H1 (cell line): Measurements from ENCODE around the gene ELL2. TPM values are rescaled to one million over a fixed set of nuclear protein-coding genes. Genes with fewer than 3 reads are reported as not detected.

Source experiments
- CTCF ChIA-PET: fragments of 300-600 bp; sonication (Branson Sonifier 250); formaldehyde crosslinking; loops from one replicate; lab custom pipeline; 2021; ENCODE audit not compliant: partially characterized antibody; lab: Charles Lee
- POLR2A ChIA-PET: fragments of 300-600 bp; sonication (Branson Sonifier 250); formaldehyde crosslinking; loops from one replicate; lab custom pipeline; 2021; ENCODE audit warnings: inconsistent platforms; ENCODE audit not compliant: partially characterized antibody; lab: Charles Lee
- DNase-seq, 2 experiments: peaks; one replicate each; pipeline versions ENCODE4 v3.0.0 to v3.0.0-alpha.2; 2010 to 2022; ENCODE audit warnings: low spot score in 2 of 2, low read depth in 1 of 2, mixed read lengths in 1 of 2
- FAIRE-seq: peaks from 2 replicates; lab custom pipeline; 2011; peaks lifted over from hg19 to GRCh38; lab: Jason Lieb, UNC
- H2AFZ ChIP-seq: 2 replicates; pipeline ENCODE4 v1.8.1; 2012; ENCODE audit warnings: low read length, inconsistent platforms
- H2AK5ac ChIP-seq: 2 replicates; pipeline ENCODE4 v1.6.1; 2013; ENCODE audit warnings: low read depth, low read length
- H2BK120ac ChIP-seq: replicated peaks from 2 replicates; pipeline ENCODE3; 2013; ENCODE audit warnings: low read depth, low read length, inconsistent platforms
- H2BK12ac ChIP-seq: 2 replicates; pipeline ENCODE4 v1.6.1; 2013; ENCODE audit warnings: low read depth, low read length
- H2BK15ac ChIP-seq: 2 replicates; pipeline ENCODE4 v1.6.1; 2013; ENCODE audit warnings: low read length
- H2BK20ac ChIP-seq: 2 replicates; pipeline ENCODE4 v1.6.1; 2013; ENCODE audit warnings: low read length
- H2BK5ac ChIP-seq: 2 replicates; pipeline ENCODE4 v1.6.1; 2013; ENCODE audit warnings: low read depth, low read length
- H3K14ac ChIP-seq: 2 replicates; pipeline ENCODE4 v1.6.1; 2013; ENCODE audit warnings: inconsistent platforms; ENCODE audit not compliant: insufficient read length
- H3K18ac ChIP-seq: 2 replicates; pipeline ENCODE4 v1.6.1; 2013; ENCODE audit warnings: low read length; ENCODE audit errors: extremely low read depth
- H3K23ac ChIP-seq: 2 replicates; pipeline ENCODE4 v1.6.1; 2013; ENCODE audit warnings: inconsistent platforms; ENCODE audit not compliant: insufficient read length
- H3K23me2 ChIP-seq: 2 replicates; pipeline ENCODE4 v1.6.1; 2013; ENCODE audit warnings: low read depth, low read length
- H3K27ac ChIP-seq: 2 replicates; pipeline ENCODE4 v1.6.1; 2011; ENCODE audit warnings: low read depth, low read length, inconsistent platforms
- H3K27me3 ChIP-seq, 4 experiments: replicated peaks in 1 of 4; 1 replicate in 1 of 4; 2 replicates in 3 of 4; pipeline versions ENCODE4 v1.6.1 to v1.8.1; 2011 to 2013; ENCODE audit warnings: low read length in 3 of 4, mild to moderate bottlenecking in 3 of 4, inconsistent platforms in 2 of 4, mixed read lengths in 2 of 4, moderate library complexity in 1 of 4; ENCODE audit not compliant: control insufficient read depth in 3 of 4, insufficient read depth in 3 of 4; ENCODE audit errors: extremely low read depth in 1 of 4
- H3K36me3 ChIP-seq, 4 experiments: 2 replicates each; pipeline versions ENCODE4 v1.6.1 to v1.8.1; 2011 to 2013; ENCODE audit warnings: mild to moderate bottlenecking in 4 of 4, low read length in 3 of 4, moderate library complexity in 2 of 4, control low read depth in 1 of 4, inconsistent platforms in 1 of 4; ENCODE audit not compliant: insufficient read depth in 4 of 4, control insufficient read depth in 2 of 4
- H3K4ac ChIP-seq: replicated peaks from 2 replicates; pipeline ENCODE3; 2013; ENCODE audit warnings: low read length, low read depth, mixed read lengths, inconsistent platforms; ENCODE audit not compliant: insufficient read length
- H3K4me1 ChIP-seq, 4 experiments: replicated peaks in 1 of 4; 1 replicate in 1 of 4; 2 replicates in 3 of 4; pipeline versions ENCODE4 v1.6.1 to v1.8.1; 2011 to 2013; ENCODE audit warnings: low read length in 3 of 4, inconsistent platforms in 2 of 4, mixed read lengths in 1 of 4; ENCODE audit not compliant: insufficient read depth in 4 of 4, control insufficient read depth in 3 of 4
- H3K4me2 ChIP-seq, 2 experiments: 2 replicates each; pipeline versions ENCODE4 v1.6.1 to v1.8.1; 2011 to 2013; ENCODE audit warnings: low read depth in 2 of 2, low read length in 2 of 2, control low read depth in 1 of 2, inconsistent platforms in 1 of 2, mild to moderate bottlenecking in 1 of 2; ENCODE audit not compliant: insufficient read depth in 1 of 2
- H3K4me3 ChIP-seq, 4 experiments: fragments of 200-600, 300-600 bp in 1 of 4; sonication (generic), shearing (Covaris generic), sonication (Bioruptor Twin) in 1 of 4; 2 replicates each; pipeline versions ENCODE4 v1.5.1 to v1.8.1; 2011 to 2016; ENCODE audit warnings: low read length in 4 of 4, low read depth in 3 of 4, control low read depth in 2 of 4, inconsistent platforms in 2 of 4, mild to moderate bottlenecking in 2 of 4, mixed read lengths in 1 of 4, moderate library complexity in 1 of 4; ENCODE audit not compliant: insufficient read depth in 2 of 4; ENCODE audit errors: extremely low read depth in 1 of 4
- H3K56ac ChIP-seq: replicated peaks from 2 replicates; pipeline ENCODE3; 2013; ENCODE audit warnings: low read depth, mild to moderate bottlenecking, mixed read lengths, low read length, inconsistent platforms; ENCODE audit not compliant: insufficient read length
- H3K79me1 ChIP-seq: 2 replicates; pipeline ENCODE4 v1.6.1; 2013; ENCODE audit warnings: low read depth, low read length, control low read depth
- H3K79me2 ChIP-seq, 2 experiments: 2 replicates each; pipeline versions ENCODE4 v1.6.1 to v1.8.1; 2012 to 2013; ENCODE audit warnings: low read length in 2 of 2, mild to moderate bottlenecking in 2 of 2, inconsistent platforms in 1 of 2; ENCODE audit not compliant: insufficient read depth in 2 of 2, control insufficient read depth in 1 of 2
- H3K9ac ChIP-seq, 4 experiments: replicated peaks in 1 of 4; 1 replicate in 1 of 4; 2 replicates in 3 of 4; pipeline versions ENCODE4 v1.6.1 to v1.8.1; 2011 to 2013; ENCODE audit warnings: low read depth in 3 of 4, low read length in 3 of 4, control low read depth in 2 of 4, mild to moderate bottlenecking in 2 of 4, moderate library complexity in 2 of 4, inconsistent platforms in 1 of 4; ENCODE audit errors: extremely low read depth in 1 of 4
- H3K9me3 ChIP-seq, 2 experiments: 2 replicates each; pipeline versions ENCODE4 v1.6.1 to v1.8.1; 2012 to 2013; ENCODE audit warnings: mild to moderate bottlenecking in 2 of 2, moderate library complexity in 2 of 2, control low read depth in 1 of 2, inconsistent platforms in 1 of 2, low read depth in 1 of 2, low read length in 1 of 2, mixed read lengths in 1 of 2; ENCODE audit not compliant: insufficient read depth in 2 of 2
- H4K20me1 ChIP-seq, 2 experiments: replicated peaks in 1 of 2; 2 replicates each; pipeline versions ENCODE3 to v1.8.1; 2011 to 2013; ENCODE audit warnings: inconsistent platforms in 2 of 2, low read length in 2 of 2, mild to moderate bottlenecking in 1 of 2; ENCODE audit not compliant: insufficient read depth in 2 of 2, control insufficient read depth in 1 of 2
- H4K5ac ChIP-seq: 2 replicates; pipeline ENCODE4 v1.6.1; 2013; ENCODE audit warnings: low read length, low read depth, mixed read lengths, inconsistent platforms; ENCODE audit not compliant: insufficient read length
- H4K8ac ChIP-seq: 2 replicates; pipeline ENCODE4 v1.8.0; 2013; ENCODE audit warnings: mild to moderate bottlenecking, moderate library complexity, low read length, inconsistent platforms; ENCODE audit not compliant: insufficient read depth; ENCODE audit errors: extremely low read depth
- H4K91ac ChIP-seq: replicated peaks from 2 replicates; pipeline ENCODE3; 2013; ENCODE audit warnings: low read length, mixed read lengths, inconsistent platforms; ENCODE audit not compliant: insufficient read length
- KDM4A ChIP-seq: IDR thresholded peaks from one replicate; pipeline ENCODE4 v1.7.1; 2012; ENCODE audit warnings: low read depth, mild to moderate bottlenecking, moderate library complexity, low read length, inconsistent platforms; ENCODE audit not compliant: severe bottlenecking
- RAD21 ChIP-seq, 2 experiments: IDR thresholded peaks in 1 of 2; conservative IDR thresholded peaks in 1 of 2; 2 replicates each; pipeline ENCODE4 v1.6.1; 2011; ENCODE audit warnings: low read depth in 2 of 2, low read length in 2 of 2, improper control_type of control experiment in 1 of 2, inconsistent platforms in 1 of 2, mild to moderate bottlenecking in 1 of 2, moderate library complexity in 1 of 2
- RFX5 ChIP-seq: IDR thresholded peaks from 2 replicates; pipeline ENCODE4 v1.6.1; 2011; ENCODE audit warnings: low read depth, low read length, improper control_type of control experiment, borderline replicate concordance
- WGBS, 2 experiments: shearing (Covaris generic) in 1 of 2; methylation state at CpG; one replicate each; pipeline versions ENCODE4 v1.1.6 to v1.1.7; 2013 to 2015; ENCODE audit warnings: low lambda C conversion rate in 2 of 2, mixed read lengths in 2 of 2, inconsistent platforms in 1 of 2, low coverage in 1 of 2, missing lambda C conversion rate in 1 of 2; ENCODE audit not compliant: insufficient replicate concordance in 2 of 2, insufficient coverage in 1 of 2, insufficient read length in 1 of 2; ENCODE audit errors: extremely low coverage in 1 of 2, missing lambda C conversion rate in 1 of 2; 5-methylcytosine and 5-hydroxymethylcytosine counted together
- polyA plus RNA-seq, 7 experiments: library from polyadenylated mRNA; depleted of rRNA in 3 of 7; stranded (reverse) in 5 of 7; unstranded in 2 of 7; fragments of >200 nt in 5 of 7; fragments of 200-250 nt in 2 of 7; gene quantifications; 1 replicate in 5 of 7; 2 replicates in 1 of 7; 4 replicates in 1 of 7; pipeline versions ENCODE4 v1.2.1 to v1.2.3, GENCODE V29; 2011 to 2013; ENCODE audit warnings: missing spikeins in 2 of 7, mixed read lengths in 2 of 7
- total RNA-seq: library from RNA; stranded (reverse); fragmentation: NEBNext Ultra II Directional; extraction: Animal tissue kit (Norgen Biotek cat#: 25700); gene quantifications from 2 replicates; pipeline ENCODE4 v1.2.1, GENCODE V29; 2021
- TF ChIP-seq, protein P1 (sequence below), 3 experiments: IDR thresholded peaks; 1 replicate in 2 of 3; 2 replicates in 1 of 3; pipeline versions ENCODE4 v1.5.1 to v1.6.1; 2011; ENCODE audit warnings: low read length in 3 of 3, mild to moderate bottlenecking in 3 of 3, inconsistent platforms in 2 of 3, low read depth in 1 of 3, moderate library complexity in 1 of 3; ENCODE audit not compliant: insufficient read depth in 1 of 3; ENCODE audit errors: control extremely low read depth in 1 of 3

The ELL2 gene
- total and polyA plus RNA-seq, 2 of the 8 experiments (the other 6 are each of a cell fraction or from before 2014, with no cell fraction given) = 6.3 to 29.4 TPM

DNA sequence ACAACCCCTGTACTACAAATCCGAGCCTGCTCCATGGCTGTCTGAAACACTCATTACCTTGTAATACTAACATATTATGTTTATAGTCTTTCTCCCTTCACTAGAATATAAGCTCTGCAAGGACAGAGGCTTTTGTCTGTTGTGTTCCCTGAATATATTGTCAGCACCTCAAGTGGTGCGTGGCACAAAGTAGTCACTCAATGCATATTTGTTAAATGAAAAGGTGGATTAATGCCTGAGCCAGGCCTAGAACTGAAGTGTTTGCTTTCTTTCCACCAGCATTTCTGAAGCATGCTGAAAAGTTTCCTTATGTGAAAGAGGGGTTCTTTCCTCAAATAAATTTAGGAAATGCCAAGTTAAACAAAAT is 36.3 kb downstream of the ELL2 start:
- no peak overlapping the region for H3K9ac ChIP-seq
- TF ChIP-seq RAD21 (IDR thresholded peaks at IDR 0.05 in 1 of 2, conservative IDR thresholded peaks at IDR 0.05 in 1 of 2; ENCODE audit: low read depth in 2 of 2, low read length in 2 of 2) = no peak
- TF ChIP-seq KDM4A = no peak
- no peak for TF ChIP-seq RFX5
- TF ChIP-seq, protein P1, sequence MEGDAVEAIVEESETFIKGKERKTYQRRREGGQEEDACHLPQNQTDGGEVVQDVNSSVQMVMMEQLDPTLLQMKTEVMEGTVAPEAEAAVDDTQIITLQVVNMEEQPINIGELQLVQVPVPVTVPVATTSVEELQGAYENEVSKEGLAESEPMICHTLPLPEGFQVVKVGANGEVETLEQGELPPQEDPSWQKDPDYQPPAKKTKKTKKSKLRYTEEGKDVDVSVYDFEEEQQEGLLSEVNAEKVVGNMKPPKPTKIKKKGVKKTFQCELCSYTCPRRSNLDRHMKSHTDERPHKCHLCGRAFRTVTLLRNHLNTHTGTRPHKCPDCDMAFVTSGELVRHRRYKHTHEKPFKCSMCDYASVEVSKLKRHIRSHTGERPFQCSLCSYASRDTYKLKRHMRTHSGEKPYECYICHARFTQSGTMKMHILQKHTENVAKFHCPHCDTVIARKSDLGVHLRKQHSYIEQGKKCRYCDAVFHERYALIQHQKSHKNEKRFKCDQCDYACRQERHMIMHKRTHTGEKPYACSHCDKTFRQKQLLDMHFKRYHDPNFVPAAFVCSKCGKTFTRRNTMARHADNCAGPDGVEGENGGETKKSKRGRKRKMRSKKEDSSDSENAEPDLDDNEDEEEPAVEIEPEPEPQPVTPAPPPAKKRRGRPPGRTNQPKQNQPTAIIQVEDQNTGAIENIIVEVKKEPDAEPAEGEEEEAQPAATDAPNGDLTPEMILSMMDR (IDR thresholded peaks at IDR 0.05; ENCODE audit: control extremely low read depth in 1 of 3, insufficient read depth in 1 of 3, low read depth in 1 of 3, low read length in 3 of 3) = no peak
- POLR2A ChIA-PET = interaction anchor here (1.2 kb wide), 1 partner anchor 24 kb away, joined by 3 read pairs; no protein-coding TSS in a partner anchor
- H3K27ac ChIP-seq = no peak overlapping the region
- no peak overlapping the region for H2AFZ ChIP-seq
- no peaks in the 10 kb centered on the region for H4K20me1 ChIP-seq
- no peak overlapping the region for H4K91ac ChIP-seq
- no peak overlapping the region for H3K14ac ChIP-seq
- no peaks in the 10 kb centered on the region for H3K79me2 ChIP-seq
- no peak overlapping the region for H3K18ac ChIP-seq
- H3K79me1 ChIP-seq = no peaks in the 10 kb centered on the region
- FAIRE-seq (no peak), DNase-seq (no peak)
- no peak overlapping the region for H2BK15ac ChIP-seq
- H3K4me1 ChIP-seq = no peaks in the 10 kb centered on the region; a peak in 1 of 7 replicates
- H2BK12ac ChIP-seq = no peak overlapping the region
- no peak overlapping the region for H3K4ac ChIP-seq
- H2BK20ac ChIP-seq = no peak overlapping the region
- no peak overlapping the region for H3K23ac ChIP-seq
- H3K4me3 ChIP-seq = no peak overlapping the region
- H3K4me2 ChIP-seq = no peak overlapping the region
- no peak overlapping the region for H3K56ac ChIP-seq
- H4K8ac ChIP-seq = no peak overlapping the region
- H2BK5ac ChIP-seq = no peak overlapping the region
- H2AK5ac ChIP-seq = no peak overlapping the region
- CTCF ChIA-PET = interaction anchor here (0.9 kb wide), 1 partner anchor 11 kb away, joined by 3 read pairs; no protein-coding TSS in a partner anchor
- WGBS, 2 experiments = 87% methylated on average over 2 of the region's 2 CpGs; no CpG with 5 or more reads in 1 of the 2 experiments
- H3K27me3 ChIP-seq = no peaks in the 10 kb centered on the region
- H3K9me3 ChIP-seq = no peaks in the 10 kb centered on the region
- H3K36me3 ChIP-seq = no peaks in the 10 kb centered on the region
- no peak overlapping the region for H2BK120ac ChIP-seq
- H3K23me2 ChIP-seq = no peaks in the 10 kb centered on the region
- H4K5ac ChIP-seq = no peak overlapping the region
